ENCODE measurements around the gene NOTO. TPM values are rescaled to one million over a fixed set of nuclear protein-coding genes. Genes with fewer than 3 reads are reported as not detected.
A peak's percentile ranks its signal among the peaks of the same experiment; 100 is the strongest.

NOTO gene, protein sequence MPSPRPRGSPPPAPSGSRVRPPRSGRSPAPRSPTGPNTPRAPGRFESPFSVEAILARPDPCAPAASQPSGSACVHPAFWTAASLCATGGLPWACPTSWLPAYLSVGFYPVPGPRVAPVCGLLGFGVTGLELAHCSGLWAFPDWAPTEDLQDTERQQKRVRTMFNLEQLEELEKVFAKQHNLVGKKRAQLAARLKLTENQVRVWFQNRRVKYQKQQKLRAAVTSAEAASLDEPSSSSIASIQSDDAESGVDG
- not detected in 3 replicates for polyA plus RNA-seq
- not detected for polyA plus RNA-seq (2011; ENCODE audit: low read depth)
- not detected in 2 replicates for polyA plus RNA-seq (2011; cell fraction: cytosol; rRNA removed)
- polyA plus RNA-seq (2011; cell fraction: nucleus; rRNA removed), result not detected in 2 replicates
- not detected in 2 replicates for polyA plus RNA-seq (2012; ENCODE audit: low replicate concordance)
- not detected in 3 replicates for polyA minus RNA-seq
- polyA minus RNA-seq (2011; cell fraction: cytosol; rRNA and poly(A)+ RNA removed), result not detected
- not detected in 2 replicates for polyA minus RNA-seq (2011; cell fraction: nucleus; rRNA and poly(A)+ RNA removed)

DNA sequence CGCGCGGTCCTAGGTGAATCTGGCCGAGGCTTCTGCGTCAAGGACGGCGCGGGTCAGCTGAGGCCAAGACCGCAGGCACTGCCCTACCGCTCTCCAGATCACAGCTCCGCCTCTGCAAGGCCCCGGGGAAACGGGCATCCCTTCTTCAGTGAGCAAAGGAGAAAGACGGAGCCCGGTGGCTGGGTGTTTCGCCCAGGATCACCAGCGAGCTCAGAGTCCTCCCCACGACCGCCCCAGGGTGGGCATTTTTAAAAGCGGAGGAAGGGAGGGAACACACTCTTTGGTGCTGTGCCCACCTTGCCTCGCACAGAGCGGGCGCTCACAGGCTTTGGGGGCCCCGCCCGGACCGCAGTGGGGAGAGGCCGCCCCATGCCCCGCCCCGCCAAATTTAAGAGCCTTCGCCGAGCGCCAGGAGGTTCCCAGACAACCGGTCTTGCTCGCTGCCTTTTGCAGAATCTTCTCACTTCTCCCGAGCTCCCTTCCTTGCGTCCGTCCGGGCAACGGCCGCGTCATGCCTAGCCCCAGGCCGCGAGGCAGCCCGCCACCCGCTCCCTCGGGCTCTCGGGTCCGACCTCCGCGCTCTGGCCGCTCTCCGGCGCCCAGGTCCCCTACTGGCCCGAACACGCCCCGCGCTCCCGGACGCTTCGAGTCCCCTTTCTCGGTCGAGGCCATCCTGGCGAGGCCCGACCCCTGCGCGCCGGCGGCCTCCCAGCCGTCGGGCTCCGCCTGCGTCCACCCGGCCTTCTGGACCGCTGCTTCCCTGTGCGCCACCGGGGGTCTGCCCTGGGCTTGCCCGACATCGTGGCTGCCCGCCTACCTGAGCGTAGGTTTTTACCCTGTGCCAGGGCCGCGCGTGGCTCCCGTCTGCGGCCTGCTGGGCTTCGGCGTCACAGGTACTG, at the start of gene NOTO:
NOTO (plus strand) TSS at position 419 of the 899 bp plus-strand sequence; CDS start at position 512, 93 bp downstream.
- no peak for FAIRE-seq
- no peaks in the 10 kb centered on the region for H3K79me2 ChIP-seq (ENCODE audit: control insufficient read depth, insufficient read depth, low read length)
- H3K27ac ChIP-seq (ENCODE audit: control insufficient read depth, insufficient read depth, low read length), result no peak within 1 kb of the TSS
- no peaks in the 10 kb centered on the region for H3K36me3 ChIP-seq (ENCODE audit: control insufficient read depth in 2 of 2, extremely low read depth in 1 of 2, insufficient read depth in 2 of 2, low read length in 2 of 2)
- H3K4me1 ChIP-seq (ENCODE audit: control insufficient read depth, extremely low read depth, insufficient read depth, low read length), result peaks cover 14% of the 10 kb centered on the region
- H3K9ac ChIP-seq (ENCODE audit: control insufficient read depth, extremely low read depth, insufficient read depth, low read length), result no peak within 1 kb of the TSS
- peak within 1 kb of the TSS; percentile 66 for H3K4me2 ChIP-seq (ENCODE audit: control insufficient read depth, extremely low read depth, insufficient read depth, low read depth, low read length)
- H3K9me3 ChIP-seq (ENCODE audit: control insufficient read depth, low read depth, low read length), result no peaks in the 10 kb centered on the region
- dilution Hi-C loops (cut with MboI; ENCODE audit: extremely low pct_ligation_motif_present, low sequenced_read_pairs), result no loop called here
- peak within 1 kb of the TSS; percentile 52 for H2AFZ ChIP-seq (ENCODE audit: control insufficient read depth, low read length)
- H3K9me1 ChIP-seq (ENCODE audit: control insufficient read depth, extremely low read depth, insufficient read depth, low read length), result no peaks in the 10 kb centered on the region
- peak within 1 kb of the TSS; percentile 14 to 42 (median 29) for H3K4me3 ChIP-seq (ENCODE audit: control insufficient read depth in 2 of 3, extremely low read depth in 1 of 3, insufficient read depth in 2 of 3, low read depth in 1 of 3, low read length in 3 of 3)
- DNase-seq (ENCODE audit: low read depth, low spot score), result no peak
- TF ChIP-seq, protein P1, sequence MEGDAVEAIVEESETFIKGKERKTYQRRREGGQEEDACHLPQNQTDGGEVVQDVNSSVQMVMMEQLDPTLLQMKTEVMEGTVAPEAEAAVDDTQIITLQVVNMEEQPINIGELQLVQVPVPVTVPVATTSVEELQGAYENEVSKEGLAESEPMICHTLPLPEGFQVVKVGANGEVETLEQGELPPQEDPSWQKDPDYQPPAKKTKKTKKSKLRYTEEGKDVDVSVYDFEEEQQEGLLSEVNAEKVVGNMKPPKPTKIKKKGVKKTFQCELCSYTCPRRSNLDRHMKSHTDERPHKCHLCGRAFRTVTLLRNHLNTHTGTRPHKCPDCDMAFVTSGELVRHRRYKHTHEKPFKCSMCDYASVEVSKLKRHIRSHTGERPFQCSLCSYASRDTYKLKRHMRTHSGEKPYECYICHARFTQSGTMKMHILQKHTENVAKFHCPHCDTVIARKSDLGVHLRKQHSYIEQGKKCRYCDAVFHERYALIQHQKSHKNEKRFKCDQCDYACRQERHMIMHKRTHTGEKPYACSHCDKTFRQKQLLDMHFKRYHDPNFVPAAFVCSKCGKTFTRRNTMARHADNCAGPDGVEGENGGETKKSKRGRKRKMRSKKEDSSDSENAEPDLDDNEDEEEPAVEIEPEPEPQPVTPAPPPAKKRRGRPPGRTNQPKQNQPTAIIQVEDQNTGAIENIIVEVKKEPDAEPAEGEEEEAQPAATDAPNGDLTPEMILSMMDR (optimal IDR thresholded peaks at IDR 0.05 in 1 of 3, IDR thresholded peaks at IDR 0.05 in 1 of 3, conservative IDR thresholded peaks at IDR 0.05 in 1 of 3; ENCODE audit: extremely low read depth in 1 of 3, insufficient read depth in 2 of 3, low read length in 3 of 3), result no peak
- no peaks in the 10 kb centered on the region for H4K20me1 ChIP-seq (ENCODE audit: control insufficient read depth, extremely low read depth, insufficient read depth, low read length)
- peaks cover 33% of the 10 kb centered on the region for H3K27me3 ChIP-seq (ENCODE audit: control insufficient read depth, extremely low read depth, insufficient read depth, low read length)

DNA sequence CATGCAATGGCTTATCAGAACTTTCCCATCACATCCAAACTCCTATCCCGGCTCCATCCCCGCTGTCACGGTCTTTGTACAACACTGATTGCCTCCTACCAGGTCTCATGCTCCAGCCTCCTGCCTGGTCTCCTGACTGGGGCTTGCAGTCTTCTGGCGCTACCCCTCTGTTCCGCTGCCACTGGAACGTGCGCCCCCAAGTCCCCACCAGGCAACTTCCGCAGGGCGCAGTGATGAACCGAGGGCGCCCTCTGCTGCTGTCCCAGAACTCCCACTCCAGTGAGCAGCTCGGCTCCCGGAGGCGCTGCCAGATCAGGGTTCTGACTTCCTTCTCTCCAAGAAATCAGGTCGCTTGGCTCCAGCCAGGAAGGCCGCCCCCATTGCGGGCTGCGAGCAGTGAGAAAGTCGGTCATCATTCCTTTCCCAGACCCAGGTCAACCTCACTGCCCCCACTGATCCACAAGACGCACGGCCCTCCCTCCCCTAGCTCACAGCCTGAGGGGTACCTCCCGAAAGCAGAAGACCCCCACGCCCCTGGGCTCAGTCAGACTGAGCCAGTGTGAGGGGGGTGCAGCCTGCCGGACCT, 45.7 kb upstream of the NOTO start:
- no peaks in the 10 kb centered on the region for H3K9me1 ChIP-seq (ENCODE audit: control insufficient read depth, extremely low read depth, insufficient read depth, low read length)
- no peak overlapping the region for H3K27ac ChIP-seq (ENCODE audit: control insufficient read depth, insufficient read depth, low read length)
- no peak overlapping the region for H3K4me3 ChIP-seq (ENCODE audit: control insufficient read depth in 2 of 3, extremely low read depth in 1 of 3, insufficient read depth in 2 of 3, low read depth in 1 of 3, low read length in 3 of 3)
- H3K79me2 ChIP-seq (ENCODE audit: control insufficient read depth, insufficient read depth, low read length), result no peaks in the 10 kb centered on the region
- no peaks in the 10 kb centered on the region for H3K4me1 ChIP-seq (ENCODE audit: control insufficient read depth, extremely low read depth, insufficient read depth, low read length)
- no peaks in the 10 kb centered on the region for H3K9me3 ChIP-seq (ENCODE audit: control insufficient read depth, low read depth, low read length)
- H3K9ac ChIP-seq (ENCODE audit: control insufficient read depth, extremely low read depth, insufficient read depth, low read length), result no peak overlapping the region
- H3K27me3 ChIP-seq (ENCODE audit: control insufficient read depth, extremely low read depth, insufficient read depth, low read length), result peaks cover 17% of the 10 kb centered on the region
- peak overlapping the region; percentile 9 for H2AFZ ChIP-seq (ENCODE audit: control insufficient read depth, low read length)
- H4K20me1 ChIP-seq (ENCODE audit: control insufficient read depth, extremely low read depth, insufficient read depth, low read length), result no peaks in the 10 kb centered on the region
- dilution Hi-C loops (cut with MboI; ENCODE audit: extremely low pct_ligation_motif_present, low sequenced_read_pairs), result no loop called here
- FAIRE-seq (no peak), DNase-seq (ENCODE audit: low read depth, low spot score) (no peak)
- TF ChIP-seq EZH2 (IDR thresholded peaks at IDR 0.05; ENCODE audit: low read length), result no peak
- TF ChIP-seq, protein P1 (optimal IDR thresholded peaks at IDR 0.05 in 1 of 3, IDR thresholded peaks at IDR 0.05 in 1 of 3, conservative IDR thresholded peaks at IDR 0.05 in 1 of 3; ENCODE audit: extremely low read depth in 1 of 3, insufficient read depth in 2 of 3, low read length in 3 of 3), result peak; percentile 72 to 93 (median 90)
- H3K36me3 ChIP-seq (ENCODE audit: control insufficient read depth in 2 of 2, extremely low read depth in 1 of 2, insufficient read depth in 2 of 2, low read length in 2 of 2), result no peaks in the 10 kb centered on the region
- peak overlapping the region; percentile 22 for H3K4me2 ChIP-seq (ENCODE audit: control insufficient read depth, extremely low read depth, insufficient read depth, low read depth, low read length)
